ENCODE results near the gene CDKL2.

GRCh38 chr4:75623026-75623425 lies 7.3 kb downstream of the CDKL2 start:
- TF ChIP-seq POLR2A (IDR thresholded peaks at IDR 0.05) (no peak), CTCF (IDR thresholded peaks at IDR 0.05) (no peak)

Data from testis (tissue), 2 donors.